ENCODE data around the gene WBP11. TPM values are rescaled to one million over a fixed set of nuclear protein-coding genes. Genes with fewer than 3 reads are reported as not detected.

Gene WBP11
- total RNA-seq, 1 experiment from 2014 or later: 67.4 TPM

- H3K79me2 ChIP-seq (ENCODE audit: insufficient read depth, low read length): no peaks in the 10 kb centered on the region
- H3K4me1 ChIP-seq (ENCODE audit: control insufficient read depth in 1 of 2, insufficient read depth in 2 of 2, low read length in 2 of 2): peaks cover 0 to 10% of the 10 kb centered on the region in 2 experiments; a peak in 2 of 4 replicates
- H4K20me1 ChIP-seq (ENCODE audit: insufficient read depth): no peaks in the 10 kb centered on the region
- H3K9ac ChIP-seq (ENCODE audit: low read length): no peak overlapping the region
- H3K9me3 ChIP-seq (ENCODE audit: control insufficient read depth in 1 of 2, insufficient read depth in 1 of 2, low read depth in 1 of 2, low read length in 2 of 2): no peaks in the 10 kb centered on the region
- intact Hi-C loops (cut with micrococcal nuclease): loop anchor here (2.0 to 10.0 kb wide), 3 partner anchors 214 to 680 kb away; partner anchors contain the start of gene RERG
- no peak overlapping the region for H3K27ac ChIP-seq (ENCODE audit: low read depth, low read length)
- H3K4me3 ChIP-seq (replicated peaks in 1 of 2; ENCODE audit: low read depth in 1 of 2, low read length in 2 of 2): no peak overlapping the region
- H3K27me3 ChIP-seq (ENCODE audit: insufficient read depth, low read length): no peaks in the 10 kb centered on the region
- H3K36me3 ChIP-seq (ENCODE audit: control insufficient read depth in 1 of 2, insufficient read depth in 2 of 2, low read length in 2 of 2): no peaks in the 10 kb centered on the region
- ATAC-seq (no peak), DNase-seq (ENCODE audit: low read depth, low spot score) (no peak)
- ChIA-PET POLR2A (no interaction called here), RAD21 (ENCODE audit: low non-redundant PET in 1 of 2, low total read pairs in 2 of 2, uncharacterized antibody in 2 of 2, unreplicated experiment in 2 of 2) (no interaction called here), CTCF (interaction anchor here (3.0 kb wide), 1 partner anchor 151 kb away, joined by 24 read pairs; no protein-coding TSS in a partner anchor)
- H2AFZ ChIP-seq (ENCODE audit: low read depth, low read length, poor library complexity, severe bottlenecking): no peak overlapping the region
- TF ChIP-seq ZBTB33 (IDR thresholded peaks at IDR 0.05; ENCODE audit: extremely low read depth, insufficient replicate concordance, low read length) (no peak), RAD21 (IDR thresholded peaks at IDR 0.05; ENCODE audit: low read depth) (no peak), POLR2A (IDR thresholded peaks at IDR 0.05; ENCODE audit: borderline replicate concordance, extremely low read depth, insufficient read depth, insufficient read length) (no peak), REST (IDR thresholded peaks at IDR 0.05; ENCODE audit: low read depth) (no peak), EGR1 (IDR thresholded peaks at IDR 0.05; ENCODE audit: low read depth) (no peak), FOSL1 (IDR thresholded peaks at IDR 0.05; ENCODE audit: low read depth) (no peak), SRF (IDR thresholded peaks at IDR 0.05; ENCODE audit: low read depth) (no peak), POLR2AphosphoS5 (IDR thresholded peaks at IDR 0.05; ENCODE audit: low read depth, low read length) (no peak), CBX3 (IDR thresholded peaks at IDR 0.05; ENCODE audit: low read depth) (no peak), CTCF (IDR thresholded peaks at IDR 0.05 in 2 of 3, conservative IDR thresholded peaks at IDR 0.05 in 1 of 3; ENCODE audit: borderline replicate concordance in 1 of 3, insufficient read depth in 1 of 3, low read depth in 2 of 3, low read length in 2 of 3) (no peak), ZNF274 (IDR thresholded peaks at IDR 0.05; ENCODE audit: low read depth, low read length) (no peak), MAX (IDR thresholded peaks at IDR 0.05) (no peak), SP1 (IDR thresholded peaks at IDR 0.05; ENCODE audit: low read depth) (no peak)
- no peak overlapping the region for H3K4me2 ChIP-seq (ENCODE audit: low read length)
- H3K9me2 ChIP-seq (ENCODE audit: insufficient read depth): no peaks in the 10 kb centered on the region
- BruUV-seq (replicated peaks): no TSS peak
Measured at GRCh38 chr12:14844401-14844800, 41.1 kb upstream of the WBP11 start.
